ENCODE data around the gene UQCC2. TPM values are rescaled to one million over a fixed set of nuclear protein-coding genes. Genes with fewer than 3 reads are reported as not detected.

UQCC2 gene
- total RNA-seq, 2 experiments from 2014 or later: 141 to 147 TPM

- H3K9me3 Mint-ChIP-seq (ENCODE audit: low read depth): no peaks in the 10 kb centered on the region
- no peak for DNase-seq
- peaks cover 50% of the 10 kb centered on the region for H3K36me3 Mint-ChIP-seq (ENCODE audit: low read depth)
- ChIA-PET POLR2A (no interaction called here), CTCF (interaction anchor here (1.7 kb wide), 1 partner anchor 22 kb away, joined by 4 read pairs; no protein-coding TSS in a partner anchor)
- intact Hi-C loops (cut with DNase I, micrococcal nuclease): no loop called here
- H3K4me3 Mint-ChIP-seq: no peak overlapping the region
- ATAC-seq: no peak
- H3K27me3 Mint-ChIP-seq: no peaks in the 10 kb centered on the region
- no peak overlapping the region for H3K27ac Mint-ChIP-seq
- H3K4me1 Mint-ChIP-seq: peaks cover 12% of the 10 kb centered on the region
Observed at GRCh38 chr6:33678233-33678931, 33.1 kb downstream of the UQCC2 start.

GRCh38 chr6:33677689-33678088, 33.8 kb downstream of the UQCC2 start:
- H3K27ac Mint-ChIP-seq: no peak overlapping the region
- DNase-seq (no peak), ATAC-seq (no peak)
- no peaks in the 10 kb centered on the region for H3K9me3 Mint-ChIP-seq (ENCODE audit: low read depth)
- peaks cover 48% of the 10 kb centered on the region for H3K36me3 Mint-ChIP-seq (ENCODE audit: low read depth)
- ChIA-PET POLR2A (no interaction called here), CTCF (no interaction called here)
- H3K27me3 Mint-ChIP-seq: no peaks in the 10 kb centered on the region
- no peak overlapping the region for H3K4me3 Mint-ChIP-seq
- peaks cover 5% of the 10 kb centered on the region for H3K4me1 Mint-ChIP-seq
- intact Hi-C loops (cut with DNase I, micrococcal nuclease): no loop called here

GRCh38 chr6:33677143-33677660, 34.3 kb downstream of the UQCC2 start:
- DNase-seq: no peak
- Mint-ChIP-seq H3K36me3 (ENCODE audit: low read depth) (peaks cover 49% of the 10 kb centered on the region), H3K9me3 (ENCODE audit: low read depth) (no peaks in the 10 kb centered on the region), H3K27ac (no peak overlapping the region), H3K4me1 (peaks cover under 1% of the 10 kb centered on the region), H3K27me3 (no peaks in the 10 kb centered on the region), H3K4me3 (no peak overlapping the region)
- intact Hi-C loops (cut with DNase I, micrococcal nuclease): no loop called here
- ChIA-PET POLR2A (no interaction called here), CTCF (no interaction called here)
- ATAC-seq: no peak

DNA sequence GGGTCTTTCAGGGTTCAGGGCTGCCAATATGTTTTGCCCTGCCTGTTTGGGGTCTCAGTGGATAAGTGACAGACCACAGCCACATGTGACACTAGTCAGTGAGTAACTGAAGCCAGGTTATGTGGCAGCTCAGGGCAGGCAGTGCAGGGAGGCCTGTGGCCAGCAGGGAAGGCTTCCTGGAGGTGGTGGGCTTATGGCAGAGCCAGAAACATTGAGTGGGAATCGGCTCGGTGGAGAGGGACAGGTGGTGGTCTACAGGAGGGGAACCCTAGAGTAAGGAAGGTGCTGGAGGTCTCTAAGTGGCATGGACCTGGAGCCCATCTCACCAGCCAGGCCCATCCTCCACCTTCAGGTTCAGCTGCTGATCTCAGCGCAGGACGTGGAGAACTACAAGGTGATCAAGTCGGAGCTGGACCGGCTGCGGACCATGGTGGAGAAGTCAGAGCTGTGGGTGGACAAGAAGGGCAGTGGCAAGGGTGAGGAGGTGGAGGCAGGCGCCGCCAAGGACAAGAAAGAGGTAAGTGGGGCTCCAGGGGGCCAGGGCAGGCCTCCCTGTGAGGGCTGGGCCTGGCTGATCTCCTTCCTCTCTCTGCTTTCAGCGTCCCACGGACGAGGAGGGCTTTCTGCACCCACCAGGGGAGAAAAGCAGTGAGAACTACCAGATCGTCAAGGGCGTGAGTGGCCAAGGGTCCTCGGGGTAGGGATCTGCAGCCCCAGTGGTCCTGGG, 34.9 kb downstream of the UQCC2 start:
- Mint-ChIP-seq H3K9me3 (ENCODE audit: low read depth) (no peaks in the 10 kb centered on the region), H3K27me3 (no peaks in the 10 kb centered on the region), H3K4me3 (no peak overlapping the region), H3K36me3 (ENCODE audit: low read depth) (peaks cover 55% of the 10 kb centered on the region), H3K4me1 (no peaks in the 10 kb centered on the region), H3K27ac (no peak overlapping the region)
- CTCF ChIA-PET: no interaction called here
- intact Hi-C loops (cut with DNase I, micrococcal nuclease): no loop called here
- DNase-seq: no peak
- no peak for ATAC-seq
- POLR2A ChIA-PET: no interaction called here

GRCh38 chr6:33675968-33676367, 35.5 kb downstream of the UQCC2 start:
- POLR2A ChIA-PET: no interaction called here
- ATAC-seq: no peak

DNA sequence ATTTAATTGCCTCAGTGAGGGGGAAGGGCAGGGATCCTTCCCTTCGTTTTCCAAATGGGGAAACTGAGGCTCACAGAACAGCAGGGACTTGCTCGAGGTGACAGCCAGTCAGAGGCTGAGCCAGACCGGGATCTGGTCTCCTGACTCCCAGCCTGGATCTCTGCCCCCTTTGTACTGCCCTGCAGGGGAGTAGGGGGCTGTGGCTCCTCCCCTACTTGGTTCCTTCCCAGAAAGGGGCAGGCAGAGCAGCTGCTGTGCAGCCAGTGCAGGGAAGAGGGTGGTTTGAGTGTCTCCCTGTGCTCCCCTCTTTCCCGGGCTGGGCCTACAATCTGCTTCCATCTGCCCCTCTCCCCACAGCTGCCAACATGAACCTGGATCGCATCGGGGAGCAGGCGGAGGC, 37.6 kb downstream of the UQCC2 start:
- Mint-ChIP-seq H3K9me3 (ENCODE audit: low read depth) (no peaks in the 10 kb centered on the region), H3K27ac (no peak overlapping the region), H3K4me3 (no peak overlapping the region), H3K36me3 (ENCODE audit: low read depth) (peaks cover 47% of the 10 kb centered on the region), H3K4me1 (peaks cover 6% of the 10 kb centered on the region), H3K27me3 (no peaks in the 10 kb centered on the region)
- CTCF ChIA-PET: interaction anchor here (1.0 kb wide), 1 partner anchor 35 kb away, joined by 3 read pairs; no protein-coding TSS in a partner anchor
- no peak for ATAC-seq
- POLR2A ChIA-PET: no interaction called here
- intact Hi-C loops (cut with DNase I, micrococcal nuclease): no loop called here
- DNase-seq: no peak

More at GRCh38 chr6:33675968-33676367, 35.5 kb downstream of the UQCC2 start:
- CTCF ChIA-PET: no interaction called here
- H3K36me3 Mint-ChIP-seq (ENCODE audit: low read depth): peaks cover 52% of the 10 kb centered on the region
- H3K27ac Mint-ChIP-seq: no peak overlapping the region
- intact Hi-C loops (cut with DNase I, micrococcal nuclease): no loop called here
- no peaks in the 10 kb centered on the region for H3K9me3 Mint-ChIP-seq (ENCODE audit: low read depth)
- H3K4me3 Mint-ChIP-seq: no peak overlapping the region
- DNase-seq: no peak
- H3K4me1 Mint-ChIP-seq: no peaks in the 10 kb centered on the region
- no peaks in the 10 kb centered on the region for H3K27me3 Mint-ChIP-seq

GRCh38 chr6:33672808-33673207, 38.7 kb downstream of the UQCC2 start:
- ATAC-seq: no peak
- ChIA-PET POLR2A (no interaction called here), CTCF (interaction anchor here (1.0 kb wide), 1 partner anchor 36 kb away, joined by 3 read pairs; no protein-coding TSS in a partner anchor)
- Mint-ChIP-seq H3K4me3 (no peak overlapping the region), H3K36me3 (ENCODE audit: low read depth) (peaks cover 50% of the 10 kb centered on the region), H3K27me3 (no peaks in the 10 kb centered on the region), H3K27ac (no peak overlapping the region), H3K9me3 (ENCODE audit: low read depth) (no peaks in the 10 kb centered on the region), H3K4me1 (peaks cover 16% of the 10 kb centered on the region)
- intact Hi-C loops (cut with DNase I, micrococcal nuclease): no loop called here
- no peak for DNase-seq

DNA sequence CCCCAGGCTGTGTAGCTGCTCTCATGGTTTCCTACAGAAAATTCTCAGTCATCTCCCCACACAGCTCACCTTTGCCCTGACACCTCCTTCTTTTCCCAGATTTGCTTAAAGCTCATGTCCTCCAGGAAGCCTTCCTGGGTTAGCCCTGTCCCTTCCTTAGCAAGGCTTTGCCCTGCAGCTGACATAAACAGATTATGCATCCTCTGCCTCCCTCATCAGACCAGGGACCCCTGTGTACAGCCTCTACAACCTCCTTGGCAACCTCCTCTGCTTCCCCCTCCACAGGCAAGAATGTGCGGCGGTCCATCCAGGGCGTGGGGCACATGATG, 39.8 kb downstream of the UQCC2 start:
- Mint-ChIP-seq H3K4me1 (peaks cover 16% of the 10 kb centered on the region), H3K4me3 (no peak overlapping the region), H3K36me3 (ENCODE audit: low read depth) (peaks cover 42% of the 10 kb centered on the region), H3K27ac (no peak overlapping the region), H3K27me3 (no peaks in the 10 kb centered on the region), H3K9me3 (ENCODE audit: low read depth) (no peaks in the 10 kb centered on the region)
- ATAC-seq (no peak), DNase-seq (no peak)
- ChIA-PET POLR2A (no interaction called here), CTCF (no interaction called here)
- intact Hi-C loops (cut with DNase I, micrococcal nuclease): no loop called here

DNA sequence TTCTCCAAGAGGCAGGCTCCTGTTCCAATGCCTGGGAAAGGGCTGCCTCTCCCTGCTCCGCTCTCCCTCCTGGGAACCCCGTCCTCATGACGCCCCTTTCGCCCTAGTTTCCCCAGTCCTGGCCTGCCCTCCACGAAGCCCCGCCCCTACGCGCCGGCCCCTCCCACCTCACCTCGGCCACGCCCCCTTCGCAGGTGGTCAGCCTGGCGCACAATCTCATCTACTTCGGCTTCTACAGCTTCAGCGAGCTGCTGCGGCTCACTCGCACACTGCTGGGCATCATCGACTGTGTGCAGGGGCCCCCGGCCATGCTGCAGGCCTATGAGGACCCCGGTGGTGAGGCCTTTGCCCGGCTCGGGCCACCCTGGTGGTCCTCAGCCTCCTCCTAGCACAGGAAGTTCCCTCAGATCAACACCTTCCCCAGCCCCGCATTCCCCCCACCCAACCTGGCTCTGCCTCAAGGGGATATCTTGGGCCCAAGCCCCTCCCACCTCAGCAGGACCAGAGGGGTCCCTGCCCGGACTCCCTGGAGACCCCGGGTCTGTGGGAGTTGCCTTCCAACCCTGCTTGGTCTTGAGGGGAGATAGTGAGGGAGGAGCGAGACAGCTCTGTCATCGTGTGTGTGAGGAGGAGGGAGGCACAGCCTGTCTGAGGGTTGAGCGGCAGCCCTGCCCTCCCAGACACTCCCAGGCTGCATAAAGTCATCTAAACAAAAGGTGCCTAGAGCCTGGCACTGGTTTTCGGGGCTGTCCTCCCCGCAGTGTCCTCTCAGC, 40.3 kb downstream of the UQCC2 start:
- Mint-ChIP-seq H3K27ac (no peak overlapping the region), H3K4me1 (peaks cover 16% of the 10 kb centered on the region), H3K36me3 (ENCODE audit: low read depth) (peaks cover 38% of the 10 kb centered on the region), H3K27me3 (no peaks in the 10 kb centered on the region), H3K9me3 (ENCODE audit: low read depth) (no peaks in the 10 kb centered on the region), H3K4me3 (no peak overlapping the region)
- intact Hi-C loops (cut with DNase I, micrococcal nuclease): no loop called here
- ATAC-seq: no peak
- DNase-seq: peak; percentile 8
- POLR2A ChIA-PET: no interaction called here
- CTCF ChIA-PET: no interaction called here

DNA sequence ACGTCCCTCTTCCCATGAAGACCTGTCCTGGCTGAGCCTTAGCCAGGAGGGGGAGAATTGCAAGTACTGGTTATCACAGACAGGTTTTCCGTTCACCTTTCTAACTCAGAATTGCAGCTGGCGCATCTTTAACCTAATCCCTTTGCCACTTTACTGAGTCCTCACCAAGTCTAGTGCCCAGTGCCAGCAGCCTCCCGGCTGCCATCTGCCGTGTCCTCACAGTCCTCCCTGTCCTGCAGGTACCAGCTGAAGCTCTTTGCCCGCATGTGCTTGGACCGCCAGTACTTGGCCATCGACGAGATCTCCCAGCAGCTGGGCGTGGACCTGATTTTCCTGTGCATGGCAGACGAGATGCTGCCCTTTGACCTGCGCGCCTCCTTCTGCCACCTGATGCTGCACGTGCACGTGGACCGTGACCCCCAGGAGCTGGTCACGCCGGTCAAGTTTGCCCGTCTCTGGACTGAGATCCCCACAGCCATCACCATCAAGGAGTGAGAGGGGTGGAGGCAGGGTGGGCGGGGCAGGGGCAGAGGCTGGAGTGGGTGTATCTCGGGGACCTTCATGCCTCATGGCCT, 41.3 kb downstream of the UQCC2 start:
- H3K9me3 Mint-ChIP-seq (ENCODE audit: low read depth): no peaks in the 10 kb centered on the region
- no peak for ATAC-seq
- CTCF ChIA-PET: interaction anchor here (1.8 kb wide), 1 partner anchor 31 kb away, joined by 5 read pairs; no protein-coding TSS in a partner anchor
- POLR2A ChIA-PET: no interaction called here
- intact Hi-C loops (cut with DNase I, micrococcal nuclease): no loop called here
- no peaks in the 10 kb centered on the region for H3K27me3 Mint-ChIP-seq
- H3K27ac Mint-ChIP-seq: no peak overlapping the region
- no peak for DNase-seq
- H3K4me1 Mint-ChIP-seq: peaks cover 16% of the 10 kb centered on the region
- peaks cover 36% of the 10 kb centered on the region for H3K36me3 Mint-ChIP-seq (ENCODE audit: low read depth)
- no peak overlapping the region for H3K4me3 Mint-ChIP-seq

DNA sequence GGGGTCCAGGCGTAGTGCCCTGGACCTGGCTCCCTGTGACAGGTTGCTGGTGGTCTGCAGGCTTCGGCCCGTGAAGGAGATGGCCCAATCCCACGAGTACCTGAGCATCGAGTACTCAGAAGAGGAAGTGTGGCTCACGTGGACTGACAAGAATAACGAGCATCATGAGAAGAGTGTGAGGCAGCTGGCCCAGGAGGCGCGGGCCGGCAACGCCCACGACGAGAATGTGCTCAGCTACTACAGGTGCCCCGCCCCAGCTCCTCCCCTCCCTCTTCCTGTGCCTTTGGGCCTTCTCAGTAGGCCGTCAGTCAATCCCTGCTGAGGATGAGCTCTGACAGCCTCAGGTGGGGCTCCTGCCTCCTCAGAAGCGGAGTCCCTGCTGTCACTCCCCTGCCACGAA, 42.6 kb downstream of the UQCC2 start:
- Mint-ChIP-seq H3K27ac (peak overlapping the region; percentile 9), H3K27me3 (no peaks in the 10 kb centered on the region), H3K9me3 (ENCODE audit: low read depth) (no peaks in the 10 kb centered on the region), H3K4me1 (peaks cover 16% of the 10 kb centered on the region), H3K36me3 (ENCODE audit: low read depth) (peaks cover 30% of the 10 kb centered on the region), H3K4me3 (no peak overlapping the region)
- intact Hi-C loops (cut with DNase I, micrococcal nuclease): no loop called here
- ChIA-PET POLR2A (no interaction called here), CTCF (interaction anchor here (1.2 to 1.8 kb wide), 5 partner anchors 14 to 90 kb away, joined by 3 to 5 read pairs (median 3); no protein-coding TSS in a partner anchor)
- DNase-seq: peak; percentile 78
- ATAC-seq: peak; percentile 94
